PFSK-1 (cell line): Measurements from ENCODE around the gene SEMA3F.

Experiments
- POLR2AphosphoS5 ChIP-seq: IDR thresholded peaks from 2 replicates; pipeline ENCODE4 v1.6.1; 2012; ENCODE audit warnings: low read depth, mild to moderate bottlenecking, control low read depth, low read length, moderate library complexity
- TAF1 ChIP-seq: IDR thresholded peaks from 2 replicates; pipeline ENCODE4 v1.6.1; 2012; ENCODE audit warnings: low read length, control low read depth, borderline replicate concordance; ENCODE audit not compliant: insufficient read depth

- TF ChIP-seq TAF1 (no peak), POLR2AphosphoS5 (no peak)
Observed at GRCh38 chr3:50210510-50211367, 55.6 kb downstream of the SEMA3F start.
